Measurements from ENCODE around the gene FCN3. TPM values are rescaled to one million over a fixed set of nuclear protein-coding genes. Genes with fewer than 3 reads are reported as not detected.
"Not testable (repeated sequence)": the region's sequence is repeated elsewhere in the genome, so short reads cannot be mapped to it uniquely, and the experiment has no call there.

The FCN3 gene
- total RNA-seq, 1 donor from 2014 or later, result not detected

- DNase-seq (ENCODE audit: extremely low spot score, unreplicated experiment), result no peak
- peaks cover 13% of the 10 kb centered on the region for H3K27me3 Mint-ChIP-seq
- no peaks in the 10 kb centered on the region for H3K36me3 Mint-ChIP-seq
- TF ChIP-seq CTCF (conservative IDR thresholded peaks at IDR 0.05), result no peak
- no peaks in the 10 kb centered on the region for H3K9me3 Mint-ChIP-seq
- peaks cover 23% of the 10 kb centered on the region for H3K4me1 Mint-ChIP-seq (ENCODE audit: unreplicated experiment)
- peak overlapping the region; percentile 89 for H3K4me3 Mint-ChIP-seq
- peak overlapping the region; percentile 88 for H3K27ac Mint-ChIP-seq
Observed at GRCh38 chr1:27391511-27392095, 17.0 kb upstream of the FCN3 start.

- Mint-ChIP-seq H3K4me1 (ENCODE audit: unreplicated experiment) (peaks cover 12% of the 10 kb centered on the region), H3K27ac (peak overlapping the region; percentile 86), H3K36me3 (no peaks in the 10 kb centered on the region), H3K9me3 (no peaks in the 10 kb centered on the region), H3K27me3 (peaks cover 13% of the 10 kb centered on the region), H3K4me3 (peak overlapping the region; percentile 7)
- DNase-seq (ENCODE audit: extremely low spot score, unreplicated experiment), result no peak
- peak; percentile 86 for TF ChIP-seq CTCF (conservative IDR thresholded peaks at IDR 0.05)
Observed at GRCh38 chr1:27388337-27389005, 13.8 kb upstream of the FCN3 start.

- H3K4me3 Mint-ChIP-seq; H3K27ac Mint-ChIP-seq; DNase-seq (ENCODE audit: extremely low spot score, unreplicated experiment); H3K4me1 Mint-ChIP-seq (ENCODE audit: unreplicated experiment); H3K9me3 Mint-ChIP-seq; H3K36me3 Mint-ChIP-seq: not testable (repeated sequence)
- peaks cover 12% of the 10 kb centered on the region for H3K27me3 Mint-ChIP-seq
Observed at GRCh38 chr1:27384797-27385196, 10.2 kb upstream of the FCN3 start.

GRCh38 chr1:27383661-27384060 lies 9.0 kb upstream of the FCN3 start:
- Mint-ChIP-seq H3K4me3 (no peak overlapping the region), H3K27me3 (peaks cover 15% of the 10 kb centered on the region), H3K4me1 (ENCODE audit: unreplicated experiment) (peaks cover 6% of the 10 kb centered on the region), H3K27ac (no peak overlapping the region), H3K9me3 (no peaks in the 10 kb centered on the region), H3K36me3 (no peaks in the 10 kb centered on the region)
- DNase-seq (ENCODE audit: extremely low spot score, unreplicated experiment), result no peak
- no peak for TF ChIP-seq CTCF (conservative IDR thresholded peaks at IDR 0.05)

GRCh38 chr1:27383039-27383605 lies 8.5 kb upstream of the FCN3 start, which contains the start of gene CD164L2:
TSS of gene CD164L2 (minus strand) at chr1:27383333. CDS start at chr1:27383239, 94 bp downstream.
- Mint-ChIP-seq H3K27ac (no peak within 1 kb of the TSS), H3K4me1 (ENCODE audit: unreplicated experiment) (peaks cover 3% of the 10 kb centered on the region), H3K9me3 (no peaks in the 10 kb centered on the region), H3K27me3 (peaks cover 12% of the 10 kb centered on the region), H3K36me3 (no peaks in the 10 kb centered on the region), H3K4me3 (no peak within 1 kb of the TSS)
- DNase-seq (ENCODE audit: extremely low spot score, unreplicated experiment), result no peak
- no peak for TF ChIP-seq CTCF (conservative IDR thresholded peaks at IDR 0.05)

All from type B pancreatic cell (in vitro differentiated cells).